ENCODE data around the gene CPA2.

CPA2 gene

GRCh38 chr7:130279906-130280305, 13.2 kb downstream of the CPA2 start:
- no peak for DNase-seq (ENCODE audit: low read depth)

- peak; percentile 50 for DNase-seq (ENCODE audit: low read depth)
These were observed 14.6 kb downstream of the CPA2 start for GRCh38 chr7:130281260-130281659.

- DNase-seq (ENCODE audit: low read depth) = peak; percentile 44
These were observed 20.2 kb downstream of the CPA2 start for GRCh38 chr7:130286881-130287280.

- DNase-seq (ENCODE audit: low read depth) = no peak
These were observed 21.5 kb downstream of the CPA2 start for GRCh38 chr7:130288168-130288567.

GRCh38 chr7:130288829-130289228, 22.2 kb downstream of the CPA2 start:
- DNase-seq (ENCODE audit: low read depth) = peak; percentile 48

- DNase-seq (ENCODE audit: low read depth) = no peak
These were observed 22.8 kb downstream of the CPA2 start for GRCh38 chr7:130289478-130289877.

GRCh38 chr7:130290745-130291144, 24.1 kb downstream of the CPA2 start:
- peak; percentile 84 for DNase-seq (ENCODE audit: low read depth)

- DNase-seq (ENCODE audit: low read depth) = peak; percentile 96
These were observed 26.1 kb downstream of the CPA2 start, which contains the start of gene CPA4 for GRCh38 chr7:130292682-130293257. Gene CPA4, plus strand, starts transcription at chr7:130293161. Its CDS starts 20 bp downstream, at chr7:130293181.

- no peak for DNase-seq (ENCODE audit: low read depth)
These were observed 26.9 kb downstream of the CPA2 start for GRCh38 chr7:130293521-130293920.

- DNase-seq (ENCODE audit: low read depth) = peak; percentile 25
These were observed 27.7 kb downstream of the CPA2 start for GRCh38 chr7:130294314-130294713.

- no peak for DNase-seq (ENCODE audit: low read depth)
These were observed 29.7 kb downstream of the CPA2 start for GRCh38 chr7:130296221-130296951.

GRCh38 chr7:130297628-130298543, 31.2 kb downstream of the CPA2 start:
- no peak for DNase-seq (ENCODE audit: low read depth)

- DNase-seq (ENCODE audit: low read depth) = no peak
These were observed 32.1 kb downstream of the CPA2 start for GRCh38 chr7:130298544-130299326.

- no peak for DNase-seq (ENCODE audit: low read depth)
These were observed 33.2 kb downstream of the CPA2 start for GRCh38 chr7:130299866-130300265.

GRCh38 chr7:130301501-130302020, 34.9 kb downstream of the CPA2 start:
- no peak for DNase-seq (ENCODE audit: low read depth)

GRCh38 chr7:130302649-130303048, 36.0 kb downstream of the CPA2 start:
- no peak for DNase-seq (ENCODE audit: low read depth)

- no peak for DNase-seq (ENCODE audit: low read depth)
These were observed 36.5 kb downstream of the CPA2 start for GRCh38 chr7:130303127-130303526.

- DNase-seq (ENCODE audit: low read depth) = no peak
These were observed 36.9 kb downstream of the CPA2 start for GRCh38 chr7:130303551-130303950.

- DNase-seq (ENCODE audit: low read depth) = no peak
These were observed 37.3 kb downstream of the CPA2 start for GRCh38 chr7:130303982-130304381.

- no peak for DNase-seq (ENCODE audit: low read depth)
These were observed 38.2 kb downstream of the CPA2 start for GRCh38 chr7:130304878-130305277.

- DNase-seq (ENCODE audit: low read depth) = no peak
These were observed 38.9 kb downstream of the CPA2 start for GRCh38 chr7:130305433-130306042.
